Nephron (organoid): ENCODE results near the gene CASP2.

ENCODE experiments used
- H3K27ac Mint-ChIP-seq, 3 experiments: 2 replicates each; pipeline ENCODE4 v1.8.0; 2020; ENCODE audit warnings: mixed read lengths in 3 of 3, mild to moderate bottlenecking in 2 of 3, moderate library complexity in 1 of 3
- H3K27me3 Mint-ChIP-seq: 2 replicates; pipeline ENCODE4 v1.8.0; 2021; ENCODE audit warnings: low read depth, mild to moderate bottlenecking, moderate library complexity, mixed read lengths
- H3K36me3 Mint-ChIP-seq: 2 replicates; pipeline ENCODE4 v1.8.0; 2020; ENCODE audit warnings: low read depth, mixed read lengths
- H3K4me1 Mint-ChIP-seq: 2 replicates; pipeline ENCODE4 v1.8.0; 2020; ENCODE audit warnings: mixed read lengths
- H3K4me3 Mint-ChIP-seq, 3 experiments: 2 replicates each; pipeline ENCODE4 v1.8.0; 2020; ENCODE audit warnings: mild to moderate bottlenecking in 3 of 3, mixed read lengths in 3 of 3, moderate library complexity in 2 of 3
- H3K9me3 Mint-ChIP-seq: 2 replicates; pipeline ENCODE4 v1.8.0; 2020; ENCODE audit warnings: mixed read lengths
- CTCF ChIP-seq, 3 experiments: fragments of 200-600 bp; sonication (generic); IDR thresholded peaks; one replicate each; pipeline ENCODE4 v1.5.0; 2021; ENCODE audit warnings: antibody characterized with exemption in 3 of 3; ENCODE audit not compliant: unreplicated experiment in 3 of 3

Gene CASP2

GRCh38 chr7:143243614-143244013 is 44.5 kb upstream of the CASP2 start:
- Mint-ChIP-seq H3K4me1 (peaks cover 29% of the 10 kb centered on the region), H3K27me3 (peaks cover 11% of the 10 kb centered on the region), H3K9me3 (peaks cover 3% of the 10 kb centered on the region), H3K27ac (no peak overlapping the region), H3K36me3 (no peaks in the 10 kb centered on the region), H3K4me3 (no peak overlapping the region)
- TF ChIP-seq CTCF (IDR thresholded peaks at IDR 0.05; ENCODE audit: unreplicated experiment in 3 of 3), result no peak

GRCh38 chr7:143244321-143244720 is 43.8 kb upstream of the CASP2 start:
- Mint-ChIP-seq H3K27me3 (peaks cover 15% of the 10 kb centered on the region), H3K9me3 (peaks cover 3% of the 10 kb centered on the region), H3K36me3 (no peaks in the 10 kb centered on the region), H3K4me1 (peaks cover 23% of the 10 kb centered on the region), H3K4me3 (no peak overlapping the region), H3K27ac (no peak overlapping the region)
- TF ChIP-seq CTCF (IDR thresholded peaks at IDR 0.05; ENCODE audit: unreplicated experiment in 3 of 3), result no peak

- H3K4me3 Mint-ChIP-seq, result no peak overlapping the region
- no peak for TF ChIP-seq CTCF (IDR thresholded peaks at IDR 0.05; ENCODE audit: unreplicated experiment in 3 of 3)
- H3K4me1 Mint-ChIP-seq, result peaks cover 22% of the 10 kb centered on the region
- peaks cover 15% of the 10 kb centered on the region for H3K27me3 Mint-ChIP-seq
- H3K9me3 Mint-ChIP-seq, result peaks cover 3% of the 10 kb centered on the region
- H3K36me3 Mint-ChIP-seq, result peaks cover 3% of the 10 kb centered on the region
- no peak overlapping the region for H3K27ac Mint-ChIP-seq
Observed at GRCh38 chr7:143245123-143245522, 43.0 kb upstream of the CASP2 start.

- peaks cover 3% of the 10 kb centered on the region for H3K36me3 Mint-ChIP-seq
- H3K4me3 Mint-ChIP-seq, result no peak overlapping the region
- H3K27ac Mint-ChIP-seq, result no peak overlapping the region
- H3K4me1 Mint-ChIP-seq, result peaks cover 12% of the 10 kb centered on the region
- no peak for TF ChIP-seq CTCF (IDR thresholded peaks at IDR 0.05; ENCODE audit: unreplicated experiment in 3 of 3)
- peaks cover 9% of the 10 kb centered on the region for H3K9me3 Mint-ChIP-seq
- H3K27me3 Mint-ChIP-seq, result peaks cover 15% of the 10 kb centered on the region
Observed at GRCh38 chr7:143247372-143247771, 40.8 kb upstream of the CASP2 start.

- Mint-ChIP-seq H3K27me3 (peaks cover 11% of the 10 kb centered on the region), H3K4me3 (no peak overlapping the region), H3K9me3 (peaks cover 20% of the 10 kb centered on the region), H3K4me1 (peaks cover 2% of the 10 kb centered on the region), H3K27ac (no peak overlapping the region), H3K36me3 (peaks cover 7% of the 10 kb centered on the region)
- no peak for TF ChIP-seq CTCF (IDR thresholded peaks at IDR 0.05; ENCODE audit: unreplicated experiment in 3 of 3)
Observed at GRCh38 chr7:143248761-143249354, 39.3 kb upstream of the CASP2 start.

GRCh38 chr7:143250199-143250598 is 38.0 kb upstream of the CASP2 start:
- Mint-ChIP-seq H3K27me3 (peaks cover 10% of the 10 kb centered on the region), H3K4me3 (no peak overlapping the region), H3K36me3 (peaks cover 7% of the 10 kb centered on the region), H3K4me1 (no peaks in the 10 kb centered on the region), H3K9me3 (peaks cover 25% of the 10 kb centered on the region), H3K27ac (no peak overlapping the region)
- TF ChIP-seq CTCF (IDR thresholded peaks at IDR 0.05; ENCODE audit: unreplicated experiment in 3 of 3), result no peak
